Spinal cord (tissue), 10 donors: ENCODE results near the gene UBASH3A. TPM values are rescaled to one million over a fixed set of nuclear protein-coding genes. Genes with fewer than 3 reads are reported as not detected.

ENCODE experiments used
- DNase-seq, 6 donors: peaks; one replicate each; pipeline versions ENCODE4 v3.0.0 to v3.0.0-alpha.2; 2013 to 2015; ENCODE audit warnings: low spot score in 6 of 6, low read depth in 4 of 6
- H3K27ac ChIP-seq: one replicate; pipeline ENCODE4 v1.5.1; 2013; ENCODE audit warnings: low read depth, low read length, control low read depth
- H3K27me3 ChIP-seq: one replicate; pipeline ENCODE4 v1.6.1; 2013; ENCODE audit warnings: low read length; ENCODE audit not compliant: control insufficient read depth, insufficient read depth
- H3K36me3 ChIP-seq: one replicate; pipeline ENCODE4 v1.6.1; 2013; ENCODE audit warnings: low read length; ENCODE audit not compliant: control insufficient read depth, insufficient read depth
- H3K4me1 ChIP-seq: one replicate; pipeline ENCODE4 v1.6.1; 2013; ENCODE audit warnings: low read length; ENCODE audit not compliant: control insufficient read depth, insufficient read depth
- H3K4me3 ChIP-seq: one replicate; pipeline ENCODE4 v1.5.1; 2013; ENCODE audit warnings: low read depth, low read length, control low read depth
- H3K9me3 ChIP-seq: one replicate; pipeline ENCODE4 v1.6.1; 2013; ENCODE audit warnings: low read length; ENCODE audit not compliant: control insufficient read depth, insufficient read depth
- WGBS: methylation state at CpG from one replicate; pipeline ENCODE4 v1.1.5; 2013; ENCODE audit warnings: missing lambda C conversion rate; ENCODE audit not compliant: insufficient coverage; 5-methylcytosine and 5-hydroxymethylcytosine counted together
- polyA plus RNA-seq, 2 donors: library from polyadenylated mRNA; unstranded; fragments of 120-200 nt; gene quantifications; one replicate each; pipeline ENCODE4 v1.2.1, GENCODE V29; 2013; ENCODE audit not compliant: insufficient read length in 2 of 2
- total RNA-seq, 2 donors: library from RNA; depleted of rRNA in 1 of 2; stranded (reverse); fragments of 120-200 nt in 1 of 2; fragments of >200 nt in 1 of 2; gene quantifications; one replicate each; pipeline versions ENCODE4 v1.2.3 to v1.2.4, GENCODE V29; 2013 to 2014
- donor health status: healthy.

UBASH3A gene
- total and polyA plus RNA-seq, 4 donors: 0.06 TPM; not detected in 3

DNA sequence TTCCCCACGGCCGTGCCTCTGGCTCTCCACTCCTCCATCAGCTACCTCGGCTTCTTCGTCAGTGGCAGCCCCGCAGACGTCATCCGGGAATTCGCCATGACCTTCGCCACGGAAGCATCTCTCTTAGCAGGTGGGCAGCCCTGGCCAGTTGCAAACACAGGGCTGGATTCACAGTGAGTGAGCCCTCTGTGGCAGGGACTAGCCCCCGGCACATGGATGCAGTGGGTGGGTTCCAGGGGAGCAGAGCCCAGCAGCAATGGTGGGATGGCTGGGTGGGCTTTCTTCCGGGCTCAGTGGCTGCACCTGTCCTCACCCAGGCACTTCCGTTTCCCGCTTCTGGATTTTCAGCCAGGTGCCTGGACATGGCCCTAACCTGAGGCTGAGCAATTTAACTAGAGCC, 9.4 kb downstream of the UBASH3A start:
- H3K27me3 ChIP-seq: no peaks in the 10 kb centered on the region
- 82% methylated on average over 14 of the region's 14 CpGs for WGBS

DNA sequence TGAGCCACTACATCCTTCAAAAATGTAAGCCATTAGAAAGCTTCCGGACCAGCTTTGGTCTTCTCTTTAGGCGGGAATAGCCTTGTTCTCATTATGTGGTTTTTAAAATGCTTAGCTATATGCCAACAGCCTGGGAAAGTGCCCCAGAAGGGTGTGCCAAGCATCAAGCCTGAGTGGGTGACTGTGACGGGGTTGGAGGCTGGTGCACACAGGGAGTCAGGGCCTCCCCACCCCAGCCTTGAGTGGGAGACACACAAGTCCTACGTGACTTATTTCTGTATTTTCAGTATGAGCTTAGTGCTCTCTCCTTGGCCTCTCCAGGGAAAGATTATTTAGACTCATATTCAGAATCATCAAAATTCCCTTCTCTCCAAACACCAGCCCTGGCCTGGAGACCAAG, 9.8 kb downstream of the UBASH3A start:
- 100% methylated on average over 2 of the region's 4 CpGs for WGBS
- no peaks in the 10 kb centered on the region for H3K27me3 ChIP-seq
- no peaks in the 10 kb centered on the region for H3K36me3 ChIP-seq
- H3K9me3 ChIP-seq: no peaks in the 10 kb centered on the region
- no peak for DNase-seq
- H3K27ac ChIP-seq: no peak overlapping the region
- H3K4me3 ChIP-seq: no peak overlapping the region
- H3K4me1 ChIP-seq: no peaks in the 10 kb centered on the region

More for the DNA sequence above, 9.4 kb downstream of the UBASH3A start:
- H3K27ac ChIP-seq: no peak overlapping the region
- H3K36me3 ChIP-seq: no peaks in the 10 kb centered on the region
- DNase-seq: no peak
- H3K4me3 ChIP-seq: no peak overlapping the region
- H3K9me3 ChIP-seq: no peaks in the 10 kb centered on the region
- H3K4me1 ChIP-seq: no peaks in the 10 kb centered on the region

DNA sequence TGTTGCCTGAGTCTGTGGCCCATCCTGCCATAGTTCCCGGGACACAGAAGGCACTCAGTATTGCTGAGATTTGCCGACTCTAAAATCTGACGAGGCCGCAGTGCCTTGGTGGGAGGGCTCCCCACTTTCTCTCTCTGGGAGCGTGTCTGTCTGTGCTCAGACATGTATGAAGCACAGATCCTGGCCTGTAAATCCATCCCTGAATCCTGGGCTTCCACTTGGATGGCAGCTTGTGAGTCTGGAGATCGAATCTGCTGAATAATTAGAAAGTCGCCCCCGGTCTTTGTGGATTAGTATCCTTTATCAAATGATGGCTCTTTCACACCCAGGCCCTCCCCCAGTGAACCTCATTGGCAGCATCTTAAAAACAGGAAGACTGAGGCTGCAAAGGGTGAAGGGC, 10.4 kb downstream of the UBASH3A start:
- Histone ChIP-seq H3K27ac (no peak overlapping the region), H3K4me3 (no peak overlapping the region), H3K27me3 (no peaks in the 10 kb centered on the region), H3K9me3 (no peaks in the 10 kb centered on the region), H3K4me1 (no peaks in the 10 kb centered on the region), H3K36me3 (no peaks in the 10 kb centered on the region)
- whole genome bisulfite sequencing: 78% methylated on average over 5 of the region's 8 CpGs
- no peak for DNase-seq

DNA sequence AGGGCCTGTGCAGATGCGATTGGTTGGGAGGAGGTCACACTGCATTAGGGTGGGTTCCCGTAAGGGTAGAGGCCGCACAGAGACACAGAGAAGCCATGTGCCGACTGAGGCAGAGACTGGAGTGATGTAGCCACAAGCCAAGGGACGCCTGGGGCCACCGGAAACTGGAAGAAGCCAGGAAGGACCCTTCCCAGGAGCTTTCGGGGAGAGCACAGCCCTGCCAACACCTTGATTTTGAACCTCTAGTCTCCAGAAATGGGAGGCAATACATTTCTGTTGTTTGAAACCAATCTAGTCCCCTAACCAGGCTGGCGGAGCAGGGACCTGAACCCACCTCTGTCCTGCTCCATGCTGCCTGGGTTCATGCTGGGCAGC, 10.8 kb downstream of the UBASH3A start:
- Histone ChIP-seq H3K4me3 (no peak overlapping the region), H3K36me3 (no peaks in the 10 kb centered on the region), H3K27me3 (no peaks in the 10 kb centered on the region), H3K27ac (no peak overlapping the region), H3K9me3 (no peaks in the 10 kb centered on the region), H3K4me1 (no peaks in the 10 kb centered on the region)
- DNase-seq: no peak
- WGBS: 94% methylated on average over 8 of the region's 8 CpGs

DNA sequence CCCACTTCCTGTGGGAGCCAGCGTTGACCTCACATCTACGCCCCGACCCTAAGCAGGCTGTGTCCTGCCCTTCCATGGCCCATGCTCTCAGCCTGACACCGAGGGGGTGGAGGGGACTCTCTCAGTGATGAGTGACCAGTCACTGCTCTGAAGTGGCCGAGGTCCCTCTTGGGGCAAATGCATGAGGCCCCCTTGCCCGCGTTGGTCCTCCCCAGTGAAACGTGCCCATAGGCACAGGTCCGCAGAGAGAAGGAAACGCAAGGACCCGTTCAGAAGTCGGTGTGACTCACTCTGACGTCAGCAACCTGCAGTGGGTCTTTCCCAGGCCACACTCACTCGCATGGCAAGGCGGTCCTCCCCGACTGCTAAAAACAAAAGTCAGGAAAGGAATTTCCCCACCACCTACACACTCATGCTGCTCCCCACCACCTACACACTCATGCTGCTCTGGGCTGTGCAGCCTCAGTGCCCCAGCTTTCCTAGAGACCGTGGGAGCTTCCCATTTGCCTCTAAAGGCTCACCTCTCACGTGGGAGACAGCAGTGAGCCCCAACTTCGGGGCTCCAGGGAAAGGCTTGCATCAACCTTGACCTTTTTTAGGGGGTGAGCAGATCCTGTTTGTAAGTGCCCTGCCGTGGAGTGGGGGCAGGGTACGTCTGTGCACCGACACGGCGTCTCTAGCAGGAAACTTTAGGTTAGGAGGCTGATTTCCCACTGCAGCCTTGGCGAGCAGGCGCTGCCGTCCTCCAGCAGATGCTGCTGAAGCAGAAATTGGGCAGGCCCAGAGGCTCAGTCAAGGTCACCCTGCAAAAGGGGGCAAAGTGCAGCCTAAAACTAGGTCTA, 11.4 kb downstream of the UBASH3A start:
- Histone ChIP-seq H3K4me1 (no peaks in the 10 kb centered on the region), H3K27ac (no peak overlapping the region), H3K9me3 (no peaks in the 10 kb centered on the region), H3K4me3 (no peak overlapping the region), H3K27me3 (no peaks in the 10 kb centered on the region), H3K36me3 (no peaks in the 10 kb centered on the region)
- WGBS: 82% methylated on average over 27 of the region's 27 CpGs
- DNase-seq: no peak

DNA sequence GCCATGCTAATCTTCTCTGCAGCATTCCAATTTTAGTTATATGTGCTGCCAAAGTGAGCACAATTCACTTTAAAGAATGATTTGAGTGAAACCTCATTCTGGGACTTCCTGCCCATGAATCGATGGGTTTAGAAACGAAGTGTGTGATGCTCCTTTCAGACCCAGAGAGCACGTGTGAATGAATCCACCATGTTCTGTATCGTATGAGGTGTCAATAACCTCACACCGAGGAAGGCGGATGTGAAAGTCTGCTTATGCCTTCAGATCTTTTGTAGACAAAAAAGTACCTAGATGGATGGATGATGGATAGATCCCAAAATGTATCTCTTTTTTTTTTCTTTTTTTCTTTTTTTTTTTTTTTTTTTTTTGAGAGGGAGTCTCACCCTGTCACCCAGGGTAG, 13.8 kb downstream of the UBASH3A start:
- Histone ChIP-seq H3K27ac (no peak overlapping the region), H3K36me3 (no peaks in the 10 kb centered on the region), H3K4me1 (no peaks in the 10 kb centered on the region), H3K9me3 (no peaks in the 10 kb centered on the region), H3K4me3 (no peak overlapping the region), H3K27me3 (no peaks in the 10 kb centered on the region)
- no peak for DNase-seq
- WGBS: 66% methylated on average over 3 of the region's 6 CpGs

DNA sequence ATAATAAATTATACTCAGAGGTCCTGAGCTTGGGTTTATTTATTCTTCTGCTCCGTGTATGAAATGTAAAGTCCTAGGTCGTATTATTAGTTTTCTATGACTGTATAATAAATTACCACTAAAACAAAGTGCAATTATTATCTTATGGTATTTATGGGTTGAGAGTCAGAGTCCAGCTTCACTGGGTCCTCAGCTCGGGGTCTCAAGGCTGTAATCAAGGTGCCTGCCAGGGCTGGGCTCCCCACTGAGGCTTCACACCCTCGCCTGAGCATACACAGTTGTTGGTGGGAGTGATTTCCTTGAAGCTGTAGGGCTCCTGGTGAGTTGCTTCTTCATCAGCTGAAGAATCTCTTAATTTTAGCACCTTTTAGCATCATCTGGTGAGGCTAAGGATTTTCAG, 15.2 kb downstream of the UBASH3A start:
- no peak overlapping the region for H3K4me3 ChIP-seq
- no peaks in the 10 kb centered on the region for H3K27me3 ChIP-seq
- H3K36me3 ChIP-seq: no peaks in the 10 kb centered on the region
- no peak for DNase-seq
- 70% methylated on average over 2 of the region's 4 CpGs for WGBS
- H3K9me3 ChIP-seq: no peaks in the 10 kb centered on the region
- no peak overlapping the region for H3K27ac ChIP-seq
- H3K4me1 ChIP-seq: no peaks in the 10 kb centered on the region

DNA sequence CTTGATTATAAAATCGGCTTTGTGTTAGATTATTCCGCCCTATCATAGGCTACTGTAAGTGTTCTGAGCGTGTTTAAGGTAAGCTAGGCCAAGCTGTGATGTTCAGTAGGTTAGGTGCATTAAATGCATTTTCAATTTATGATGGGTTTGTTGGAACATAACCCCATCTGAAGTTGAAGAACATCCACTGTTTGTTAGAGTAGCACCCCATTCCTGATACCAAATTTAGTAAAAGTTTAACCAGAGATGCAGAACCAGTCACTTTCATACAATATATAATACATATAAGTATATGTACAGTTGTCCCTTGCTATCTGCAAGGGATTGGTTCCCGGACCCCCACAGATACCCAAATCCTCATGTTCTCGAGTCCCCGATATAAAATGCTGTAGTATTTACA, 16.1 kb downstream of the UBASH3A start:
- Histone ChIP-seq H3K27me3 (no peaks in the 10 kb centered on the region), H3K9me3 (no peaks in the 10 kb centered on the region), H3K4me3 (no peak overlapping the region), H3K4me1 (no peaks in the 10 kb centered on the region), H3K36me3 (no peaks in the 10 kb centered on the region), H3K27ac (no peak overlapping the region)
- DNase-seq: no peak
- 80% methylated on average over 1 of the region's 6 CpGs for WGBS

DNA sequence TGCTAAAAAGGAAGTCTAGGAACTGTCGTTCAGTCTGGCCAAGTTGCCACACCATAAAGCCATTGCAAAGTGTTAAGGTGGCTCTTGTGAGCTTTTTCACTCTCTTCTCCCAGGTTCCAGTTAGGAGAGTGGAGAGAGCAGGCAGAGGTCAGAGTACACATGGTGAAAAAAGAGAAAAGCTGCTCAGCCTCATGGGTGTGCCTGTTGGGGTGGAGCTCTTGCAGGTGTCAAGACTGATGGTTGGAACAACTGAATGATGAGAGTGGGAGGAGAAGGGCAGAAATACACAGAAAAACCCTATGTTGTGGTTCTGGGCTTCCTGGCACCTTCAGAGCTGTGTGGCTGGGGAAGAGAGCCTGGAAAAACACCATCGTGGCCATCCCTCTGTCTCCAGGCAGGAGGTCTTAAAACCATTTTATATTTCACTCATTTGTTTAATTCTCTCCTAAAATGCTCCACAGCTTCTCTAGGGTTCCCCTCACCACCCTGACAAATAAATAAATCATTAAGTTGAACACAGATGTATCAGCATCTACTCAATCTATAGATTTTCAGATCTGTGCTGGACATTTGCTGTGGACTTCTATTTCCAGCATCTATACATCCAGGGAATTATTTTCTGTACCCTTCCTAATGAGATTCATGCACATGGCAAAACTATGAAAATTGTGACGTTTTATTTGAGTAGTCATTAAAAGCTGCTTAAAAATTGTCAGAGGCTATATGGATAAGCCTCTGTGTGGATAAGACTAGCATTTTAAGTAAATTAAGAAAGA, 17.5 kb downstream of the UBASH3A start:
- Histone ChIP-seq H3K4me3 (no peak overlapping the region), H3K27me3 (no peaks in the 10 kb centered on the region), H3K27ac (no peak overlapping the region), H3K36me3 (no peaks in the 10 kb centered on the region), H3K9me3 (no peaks in the 10 kb centered on the region), H3K4me1 (peaks cover 3% of the 10 kb centered on the region)
- DNase-seq: no peak
- WGBS: 83% methylated on average over 1 of the region's 3 CpGs
